HUES6 (cell line): ENCODE data around the gene IFNA2.
"Not testable (repeated sequence)": the region's sequence is repeated elsewhere in the genome, so short reads cannot be mapped to it uniquely, and the experiment has no call there.

Experiments used
- H3K27ac ChIP-seq: 2 replicates; pipeline ENCODE4 v1.7.0; 2013; ENCODE audit warnings: low read depth, mild to moderate bottlenecking, low read length, inconsistent platforms
- H3K27me3 ChIP-seq: 2 replicates; pipeline ENCODE4 v1.6.1; 2013; ENCODE audit warnings: low read length; ENCODE audit not compliant: control insufficient read depth, insufficient read depth
- H3K36me3 ChIP-seq: 2 replicates; pipeline ENCODE4 v1.6.1; 2013; ENCODE audit warnings: low read length; ENCODE audit not compliant: control insufficient read depth, insufficient read depth
- H3K4me1 ChIP-seq: 2 replicates; pipeline ENCODE4 v1.6.1; 2013; ENCODE audit warnings: low read length; ENCODE audit not compliant: control insufficient read depth, insufficient read depth
- H3K4me3 ChIP-seq: 2 replicates; pipeline ENCODE4 v1.5.1; 2013; ENCODE audit warnings: low read depth, low read length
- H3K9ac ChIP-seq: one replicate; pipeline ENCODE4 v1.6.1; 2013; ENCODE audit warnings: mild to moderate bottlenecking, low read length
- H3K9me3 ChIP-seq: 2 replicates; pipeline ENCODE4 v1.6.1; 2013; ENCODE audit warnings: low read depth, low read length; ENCODE audit not compliant: control insufficient read depth, insufficient read depth

The IFNA2 gene

GRCh38 chr9:21385131-21385670 lies at the start of gene IFNA2:
Gene IFNA2, minus strand, starts transcription at chr9:21385398. Its CDS starts 69 bp downstream, at chr9:21385329.
- no peak within 1 kb of the TSS for H3K9ac ChIP-seq
- H3K4me3 ChIP-seq, result no peak within 1 kb of the TSS
- H3K36me3 ChIP-seq, result no peaks in the 10 kb centered on the region
- H3K27ac ChIP-seq, result no peak within 1 kb of the TSS
- H3K4me1 ChIP-seq, result peaks cover 9% of the 10 kb centered on the region
- no peaks in the 10 kb centered on the region for H3K27me3 ChIP-seq
- no peaks in the 10 kb centered on the region for H3K9me3 ChIP-seq

DNA sequence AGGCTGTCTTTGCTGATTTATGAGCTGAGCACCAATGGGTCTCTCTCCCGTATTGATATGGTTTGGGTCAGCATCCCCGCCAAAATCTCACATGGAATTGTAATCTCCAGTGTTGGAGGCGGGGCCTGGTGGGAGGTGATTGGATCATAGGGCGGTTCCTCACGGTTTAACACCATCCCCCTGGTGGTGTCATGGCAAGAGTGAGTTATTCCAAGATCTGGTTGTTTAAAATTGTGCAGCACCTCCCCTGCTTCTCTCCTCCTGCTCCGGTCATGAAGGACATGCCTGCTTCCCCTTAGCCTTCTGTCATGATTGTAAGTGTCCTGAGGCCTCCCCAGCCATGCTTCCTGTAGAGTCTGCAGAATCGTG lies 49.8 kb upstream of the IFNA2 start:
- H3K9me3 ChIP-seq, H3K27me3 ChIP-seq, H3K4me3 ChIP-seq, H3K9ac ChIP-seq, H3K4me1 ChIP-seq, H3K36me3 ChIP-seq, H3K27ac ChIP-seq: not testable (repeated sequence)

DNA sequence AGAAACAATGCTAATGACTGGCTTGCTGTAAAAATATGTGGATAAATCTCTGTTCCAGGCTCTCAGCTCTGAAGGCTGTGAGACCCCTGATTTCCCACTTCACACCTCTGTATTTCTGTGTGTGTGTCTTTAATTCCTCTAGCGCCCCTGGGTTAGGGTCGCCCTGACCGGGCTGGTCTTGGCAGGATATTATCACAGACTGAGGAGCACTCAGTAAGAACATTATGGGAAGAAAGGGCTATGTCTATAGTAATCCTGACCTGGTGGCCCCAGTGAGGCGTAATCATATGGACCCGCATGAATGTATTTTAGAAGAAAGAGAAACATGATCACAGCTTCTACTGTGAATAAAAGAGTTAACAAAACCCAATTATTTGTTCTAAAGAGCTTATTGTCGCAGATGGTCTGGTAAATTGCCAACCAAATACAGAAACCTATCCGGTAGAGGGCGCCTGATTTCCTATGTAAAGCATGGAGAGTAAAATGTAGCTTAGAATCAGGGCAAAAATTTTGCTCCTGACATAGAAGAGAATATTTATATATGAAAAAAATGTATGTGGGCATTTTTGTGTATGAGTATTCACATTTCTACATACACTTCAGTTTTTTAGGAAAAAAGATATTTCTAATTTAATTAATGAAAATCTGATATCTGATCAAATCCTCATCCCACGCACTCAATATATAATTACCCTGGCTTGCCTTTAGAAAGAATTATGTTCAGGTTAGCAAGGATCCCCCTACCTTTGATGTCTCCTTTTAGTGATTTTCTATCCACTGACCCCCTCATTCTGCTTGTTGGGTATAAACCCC lies 49.2 kb upstream of the IFNA2 start:
- H3K9me3 ChIP-seq, result no peaks in the 10 kb centered on the region
- no peaks in the 10 kb centered on the region for H3K27me3 ChIP-seq
- H3K9ac ChIP-seq, result no peak overlapping the region
- no peak overlapping the region for H3K27ac ChIP-seq
- H3K4me3 ChIP-seq, result no peak overlapping the region
- peaks cover 5% of the 10 kb centered on the region; the same call in 1 of the 2 replicates for H3K4me1 ChIP-seq
- no peaks in the 10 kb centered on the region for H3K36me3 ChIP-seq

- H3K27me3 ChIP-seq, result no peaks in the 10 kb centered on the region
- peaks cover 18% of the 10 kb centered on the region for H3K4me1 ChIP-seq
- H3K27ac ChIP-seq, result no peak overlapping the region
- no peaks in the 10 kb centered on the region for H3K36me3 ChIP-seq
- no peak overlapping the region for H3K4me3 ChIP-seq
- no peak overlapping the region for H3K9ac ChIP-seq
- no peaks in the 10 kb centered on the region for H3K9me3 ChIP-seq
Measured at GRCh38 chr9:21432672-21433425, 47.7 kb upstream of the IFNA2 start.

- H3K27me3 ChIP-seq, result no peaks in the 10 kb centered on the region
- no peaks in the 10 kb centered on the region for H3K9me3 ChIP-seq
- no peaks in the 10 kb centered on the region for H3K36me3 ChIP-seq
- peaks cover 18% of the 10 kb centered on the region for H3K4me1 ChIP-seq
- H3K9ac ChIP-seq, result no peak overlapping the region
- no peak overlapping the region for H3K27ac ChIP-seq
- H3K4me3 ChIP-seq, result no peak overlapping the region
Measured at GRCh38 chr9:21429191-21429590, 44.0 kb upstream of the IFNA2 start.

DNA sequence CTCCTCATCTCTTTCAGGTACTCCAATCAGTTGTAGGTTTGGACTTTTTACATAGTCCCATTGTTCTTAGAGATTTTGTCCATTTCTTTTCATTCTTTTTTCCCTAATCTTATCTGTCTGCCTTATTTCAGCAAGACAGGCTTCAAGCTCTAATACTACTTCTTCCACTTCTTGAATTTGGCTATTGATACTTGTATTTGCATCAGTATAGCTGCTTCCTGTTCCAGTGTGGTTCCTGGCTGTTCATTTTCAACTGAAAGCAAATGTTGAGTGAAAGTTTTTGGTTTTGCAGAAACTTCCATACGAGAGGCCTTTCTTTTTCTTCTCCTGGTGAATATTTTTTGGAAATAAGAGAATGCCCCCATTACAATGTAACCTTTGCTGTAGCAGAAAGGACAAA lies 43.0 kb upstream of the IFNA2 start:
- Histone ChIP-seq H3K27ac (no peak overlapping the region), H3K9me3 (no peaks in the 10 kb centered on the region), H3K9ac (no peak overlapping the region), H3K4me3 (no peak overlapping the region), H3K27me3 (no peaks in the 10 kb centered on the region), H3K36me3 (no peaks in the 10 kb centered on the region), H3K4me1 (peaks cover 18% of the 10 kb centered on the region)

DNA sequence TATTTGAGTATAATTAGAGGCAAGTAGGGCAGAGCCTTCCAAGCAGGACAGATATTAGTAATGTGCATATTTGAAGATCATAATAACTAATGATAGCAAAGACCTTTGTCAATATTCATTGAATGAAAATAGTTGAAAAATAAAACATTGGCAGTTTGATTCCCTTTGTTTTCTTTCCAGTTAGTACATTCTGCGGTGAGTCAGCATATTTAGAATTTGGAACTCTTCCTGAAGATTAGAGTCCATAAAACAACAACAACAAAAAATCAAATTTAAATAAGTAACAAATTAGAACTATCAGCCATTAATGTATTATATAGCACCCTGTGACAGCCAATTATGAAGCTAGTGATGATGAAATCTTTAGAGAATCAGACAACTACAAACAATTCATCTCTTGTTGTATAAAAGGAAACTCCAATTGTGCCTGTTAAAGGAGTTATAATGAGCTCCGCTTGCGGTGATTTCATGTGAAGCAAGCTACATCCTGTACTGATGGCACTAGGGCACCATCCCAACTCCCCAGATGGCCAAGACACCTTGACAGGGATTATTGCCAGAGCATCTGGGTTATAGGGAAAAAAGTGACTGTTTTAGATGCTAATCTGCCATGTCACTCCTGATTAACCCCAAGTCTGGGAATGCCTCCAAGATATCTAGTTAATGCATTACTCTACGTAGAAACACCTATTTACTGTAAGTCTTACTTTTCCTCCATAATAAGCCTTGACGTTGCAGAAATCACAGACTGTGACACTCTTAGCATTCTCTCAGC lies 30.5 kb upstream of the IFNA2 start:
- Histone ChIP-seq H3K4me3 (no peak overlapping the region), H3K4me1 (no peaks in the 10 kb centered on the region), H3K27ac (no peak overlapping the region), H3K36me3 (no peaks in the 10 kb centered on the region), H3K27me3 (no peaks in the 10 kb centered on the region), H3K9me3 (no peaks in the 10 kb centered on the region), H3K9ac (no peak overlapping the region)

GRCh38 chr9:21414220-21414940 lies 29.2 kb upstream of the IFNA2 start:
- no peaks in the 10 kb centered on the region for H3K4me1 ChIP-seq
- H3K9ac ChIP-seq, result no peak overlapping the region
- no peaks in the 10 kb centered on the region for H3K9me3 ChIP-seq
- no peaks in the 10 kb centered on the region for H3K27me3 ChIP-seq
- no peak overlapping the region for H3K4me3 ChIP-seq
- H3K36me3 ChIP-seq, result no peaks in the 10 kb centered on the region
- no peak overlapping the region for H3K27ac ChIP-seq

DNA sequence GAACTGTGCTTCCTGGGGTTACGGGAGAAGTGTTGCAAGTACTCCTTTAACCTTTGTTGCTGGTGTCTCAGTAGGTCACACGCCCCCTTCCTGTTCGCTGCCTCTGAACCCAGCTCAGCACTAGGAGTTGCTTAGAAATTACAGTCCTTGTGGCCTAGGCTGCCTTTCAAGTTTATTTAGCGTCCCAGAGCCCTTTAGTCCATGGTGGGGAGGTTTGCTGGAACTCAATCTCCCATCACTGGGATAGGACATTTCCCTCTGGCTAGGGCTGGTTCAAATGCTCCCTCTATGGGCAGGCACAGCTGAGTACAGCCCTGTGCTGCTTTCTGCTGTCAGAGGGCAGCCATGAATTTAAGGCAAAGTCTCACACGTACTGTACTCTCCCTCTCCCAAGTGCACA lies 28.4 kb upstream of the IFNA2 start:
- Histone ChIP-seq H3K9me3 (no peaks in the 10 kb centered on the region), H3K27me3 (no peaks in the 10 kb centered on the region), H3K36me3 (no peaks in the 10 kb centered on the region), H3K9ac (no peak overlapping the region), H3K27ac (no peak overlapping the region), H3K4me3 (no peak overlapping the region), H3K4me1 (no peaks in the 10 kb centered on the region)

DNA sequence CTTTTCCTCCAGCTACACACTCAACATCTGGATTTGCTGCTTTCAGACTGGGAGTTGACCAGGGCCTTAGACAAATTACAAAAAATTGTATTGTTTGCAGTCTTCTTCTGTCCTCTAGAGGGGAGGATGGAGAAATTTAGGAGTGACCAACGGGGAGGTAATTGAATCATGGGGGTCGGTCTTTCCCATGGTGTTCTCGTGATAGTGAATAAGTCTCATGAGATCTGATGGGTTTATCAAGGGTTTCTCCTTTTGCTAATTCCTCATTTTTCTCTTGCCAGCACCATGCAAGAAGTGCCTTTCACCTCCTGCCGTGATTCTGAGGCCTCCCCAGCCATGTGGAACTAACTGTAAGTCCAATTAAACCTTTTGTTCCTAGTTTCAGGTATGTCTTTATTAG lies 28.0 kb upstream of the IFNA2 start:
- H3K27me3 ChIP-seq, result no peaks in the 10 kb centered on the region

More for the DNA sequence above, 28.0 kb upstream of the IFNA2 start:
- H3K27ac ChIP-seq, result no peak overlapping the region
- H3K9ac ChIP-seq, result no peak overlapping the region
- H3K36me3 ChIP-seq, result no peaks in the 10 kb centered on the region
- no peaks in the 10 kb centered on the region for H3K9me3 ChIP-seq
- H3K4me1 ChIP-seq, result no peaks in the 10 kb centered on the region
- no peak overlapping the region for H3K4me3 ChIP-seq
